Mucosa of descending colon (tissue), 3 donors: Measurements from ENCODE around the gene PTPRF. TPM values are rescaled to one million over a fixed set of nuclear protein-coding genes. Genes with fewer than 3 reads are reported as not detected.

ENCODE experiments used
- ATAC-seq: fragments of 200-7000 bp; cut with Tn5 transposase; one replicate; pipeline ENCODE4 v1.9.1; 2020; ENCODE audit warnings: mild to moderate bottlenecking, moderate library complexity
- DNase-seq, 3 donors: peaks; one replicate each; pipeline ENCODE4 v3.0.0-alpha.2; 2020
- H3K36me3 ChIP-seq: fragments of 200-600 bp; one replicate; pipeline ENCODE4 v1.8.0; 2021; ENCODE audit warnings: low read depth, mild to moderate bottlenecking
- H3K4me1 ChIP-seq: fragments of 200-600 bp; one replicate; pipeline ENCODE4 v1.8.0; 2021; ENCODE audit warnings: low read depth, mild to moderate bottlenecking
- H3K4me3 ChIP-seq: fragments of 200-600 bp; one replicate; pipeline ENCODE4 v1.8.0; 2021; ENCODE audit warnings: mild to moderate bottlenecking
- H3K9me3 ChIP-seq: fragments of 200-600 bp; one replicate; pipeline ENCODE4 v1.8.0; 2021; ENCODE audit warnings: mild to moderate bottlenecking
- CTCF ChIP-seq: fragments of 200-600 bp; IDR thresholded peaks from one replicate; pipeline ENCODE4 v1.8.0; 2022; ENCODE audit warnings: antibody characterized with exemption, mild to moderate bottlenecking
- intact Hi-C, 2 donors: fragments of 100-400 bp; cut with DNase I in 1 of 2; cut with micrococcal nuclease in 1 of 2; formaldehyde crosslinking; loops; one replicate each; pipeline versions ENCODE4 v1.11.0 to v1.11.1; 2022; cut with DNase I, micrococcal nuclease
- long read RNA-seq, 2 donors: library from polyadenylated mRNA; unstranded; transcript quantifications; one replicate each; pipeline ENCODE4 v2.0.0, GENCODE V29; 2019 to 2021
- total RNA-seq, 3 donors: library from RNA; stranded (reverse); fragmentation: NEBNext Ultra II Directional in 2 of 3; extraction: Animal tissue kit (Norgen Biotek cat#: 25700) in 2 of 3; gene quantifications; one replicate each; pipeline versions ENCODE4 v1.2.1 to v1.2.4, GENCODE V29; 2021 to 2023
- donor health status: DM: no; HTN: no; CAD: no; lungs with moderate emphysema.
- donor health status: DM: no; HTN: no; CAD: no.
- donor health status: DM: no; HTN: yes; CAD: no.

The PTPRF gene
- 100 to 1,000 TPM; 355 to 752 (median 384) TPM for total RNA-seq
- long read RNA-seq, donor 1, full-length matches to known transcripts, result 16 of 273 reads
- long read RNA-seq, donor 1, partial matches to known transcripts, result 214 of 273 reads
- long read RNA-seq, donor 1, other reads (novel, unspliced or antisense), result 43 of 273 reads
- long read RNA-seq, donor 2, partial matches to known transcripts, result 49 of 54 reads
- long read RNA-seq, donor 2, other reads (novel, unspliced or antisense), result 5 of 54 reads

GRCh38 chr1:43530483-43531106 is at the start of gene PTPRF:
Gene PTPRF (plus strand): TSS chr1:43530883. CDS start chr1:43545076, 14,193 bp downstream.
- peaks cover 21% of the 10 kb centered on the region for H3K4me1 ChIP-seq
- DNase-seq (peak; percentile 73 to 88 (median 80)), ATAC-seq (peak; percentile 70)
- no peak for TF ChIP-seq CTCF
- intact Hi-C loops, result no loop called here
- no peaks in the 10 kb centered on the region for H3K9me3 ChIP-seq
- peak within 1 kb of the TSS; percentile 68 for H3K4me3 ChIP-seq
- H3K36me3 ChIP-seq, result no peaks in the 10 kb centered on the region

GRCh38 chr1:43481491-43481890 is 49.2 kb upstream of the PTPRF start:
- H3K4me1 ChIP-seq, result peaks cover 4% of the 10 kb centered on the region
- no peak overlapping the region for H3K4me3 ChIP-seq
- no peaks in the 10 kb centered on the region for H3K9me3 ChIP-seq
- ATAC-seq, result no peak
- no peaks in the 10 kb centered on the region for H3K36me3 ChIP-seq
- TF ChIP-seq CTCF, result no peak
- no peak for DNase-seq
- intact Hi-C loops, result no loop called here

GRCh38 chr1:43482215-43482614 is 48.5 kb upstream of the PTPRF start:
- no peak for DNase-seq
- H3K4me3 ChIP-seq, result no peak overlapping the region

GRCh38 chr1:43484367-43484766 is 46.3 kb upstream of the PTPRF start:
- peaks cover 14% of the 10 kb centered on the region for H3K9me3 ChIP-seq
- intact Hi-C loops, result no loop called here
- ATAC-seq, result no peak
- peaks cover 4% of the 10 kb centered on the region for H3K4me1 ChIP-seq
- no peak for TF ChIP-seq CTCF
- no peaks in the 10 kb centered on the region for H3K36me3 ChIP-seq
- DNase-seq, result no peak
- no peak overlapping the region for H3K4me3 ChIP-seq

More at GRCh38 chr1:43482215-43482614, 48.5 kb upstream of the PTPRF start:
- intact Hi-C loops, result no loop called here
- H3K36me3 ChIP-seq, result no peaks in the 10 kb centered on the region
- H3K4me1 ChIP-seq, result peaks cover 4% of the 10 kb centered on the region
- no peaks in the 10 kb centered on the region for H3K9me3 ChIP-seq
- no peak for TF ChIP-seq CTCF
- peak; percentile 65 for ATAC-seq

GRCh38 chr1:43488165-43488564 is 42.5 kb upstream of the PTPRF start:
- no peaks in the 10 kb centered on the region for H3K36me3 ChIP-seq
- ATAC-seq (no peak), DNase-seq (no peak)
- no peaks in the 10 kb centered on the region for H3K4me1 ChIP-seq
- H3K9me3 ChIP-seq, result peaks cover 16% of the 10 kb centered on the region
- no peak for TF ChIP-seq CTCF
- no peak overlapping the region for H3K4me3 ChIP-seq
- intact Hi-C loops, result no loop called here
